Activated CD4-positive, alpha-beta T cell treated with anti-CD3 and anti-CD28 coated beads, Interleukin-2, amount 50 U/mL, for 24 hours (primary cell): ENCODE data around the gene CBY2.
"Not testable (repeated sequence)": the region's sequence is repeated elsewhere in the genome, so short reads cannot be mapped to it uniquely, and the experiment has no call there.

Source experiments
- DNase-seq, 2 donors: peaks; one replicate each; pipeline ENCODE4 v3.0.0-alpha.2; 2020; ENCODE audit warnings: low read depth in 1 of 2, low spot score in 1 of 2

CBY2 gene

GRCh38 chr13:45742985-45743384 lies 40.9 kb downstream of the CBY2 start:
- DNase-seq, result no peak

GRCh38 chr13:45744979-45745378 lies 42.9 kb downstream of the CBY2 start:
- no peak for DNase-seq

GRCh38 chr13:45747071-45747470 lies 45.0 kb downstream of the CBY2 start:
- DNase-seq, result no peak

- DNase-seq, result no peak
These were observed 47.0 kb downstream of the CBY2 start for GRCh38 chr13:45748941-45749759.

GRCh38 chr13:45750566-45750965 lies 48.4 kb downstream of the CBY2 start:
- no peak for DNase-seq

- no peak for DNase-seq
These were observed 49.8 kb downstream of the CBY2 start for GRCh38 chr13:45751885-45752284.

- no peak for DNase-seq
These were observed 50.4 kb downstream of the CBY2 start for GRCh38 chr13:45752510-45752909.

- DNase-seq, result not testable (repeated sequence)
These were observed 54.4 kb downstream of the CBY2 start for GRCh38 chr13:45756498-45756897.

GRCh38 chr13:45757589-45757988 lies 55.5 kb downstream of the CBY2 start:
- not testable (repeated sequence) for DNase-seq

GRCh38 chr13:45763419-45763818 lies 61.3 kb downstream of the CBY2 start:
- DNase-seq, result no peak
